Left ventricle myocardium superior (tissue), 1 donor: Measurements from ENCODE around the gene ADGRE2. TPM values are rescaled to one million over a fixed set of nuclear protein-coding genes. Genes with fewer than 3 reads are reported as not detected.

Source experiments
- ATAC-seq: fragments of 200-7000 bp; cut with Tn5 transposase; one replicate; pipeline ENCODE4 v1.9.1; 2020; ENCODE audit warnings: mild to moderate bottlenecking, moderate library complexity
- DNase-seq: peaks from one replicate; pipeline ENCODE4 v3.0.0-alpha.2; 2020
- intact Hi-C: fragments of 100-400 bp; cut with micrococcal nuclease; formaldehyde crosslinking; loops from one replicate; pipeline ENCODE4 v1.11.0; 2022
- total RNA-seq: library from RNA; stranded (reverse); fragmentation: NEBNext Ultra II Directional; extraction: Animal tissue kit (Norgen Biotek cat#: 25700); gene quantifications from one replicate; pipeline ENCODE4 v1.2.1, GENCODE V29; 2021
- donor health status: DM: no; HTN: yes; CAD: no; lungs with severe emphysema.

The ADGRE2 gene
- total RNA-seq, 1 donor from 2014 or later: 0.72 TPM

GRCh38 chr19:14762111-14762510, 16.2 kb downstream of the ADGRE2 start:
- intact Hi-C loops: no loop called here
- DNase-seq (no peak), ATAC-seq (no peak)

GRCh38 chr19:14761607-14762006, 16.8 kb downstream of the ADGRE2 start:
- DNase-seq: no peak
- ATAC-seq: no peak
- intact Hi-C loops: no loop called here

GRCh38 chr19:14758816-14759215, 19.5 kb downstream of the ADGRE2 start:
- intact Hi-C loops: no loop called here
- ATAC-seq (no peak), DNase-seq (no peak)

GRCh38 chr19:14748601-14749000, 29.8 kb downstream of the ADGRE2 start:
- DNase-seq (no peak), ATAC-seq (no peak)
- intact Hi-C loops: no loop called here

GRCh38 chr19:14746886-14747285, 31.5 kb downstream of the ADGRE2 start:
- ATAC-seq (no peak), DNase-seq (no peak)
- intact Hi-C loops: no loop called here

GRCh38 chr19:14735915-14736314, 42.4 kb downstream of the ADGRE2 start:
- DNase-seq: no peak
- intact Hi-C loops: no loop called here

GRCh38 chr19:14733574-14733973, 44.8 kb downstream of the ADGRE2 start:
- ATAC-seq (no peak), DNase-seq (no peak)
- intact Hi-C loops: no loop called here

More at GRCh38 chr19:14735915-14736314, 42.4 kb downstream of the ADGRE2 start:
- no peak for ATAC-seq

GRCh38 chr19:14732510-14732909, 45.9 kb downstream of the ADGRE2 start:
- no peak for ATAC-seq
- DNase-seq: no peak
- intact Hi-C loops: no loop called here

GRCh38 chr19:14731200-14731599, 47.2 kb downstream of the ADGRE2 start:
- intact Hi-C loops: no loop called here
- ATAC-seq: no peak
- no peak for DNase-seq

- ATAC-seq (no peak), DNase-seq (no peak)
- intact Hi-C loops: no loop called here
Observed at GRCh38 chr19:14728595-14728994, 49.8 kb downstream of the ADGRE2 start.

GRCh38 chr19:14722127-14722526, 56.2 kb downstream of the ADGRE2 start:
- no peak for ATAC-seq
- intact Hi-C loops: no loop called here
- no peak for DNase-seq

GRCh38 chr19:14719162-14719561, 59.2 kb downstream of the ADGRE2 start:
- intact Hi-C loops: no loop called here
- DNase-seq (no peak), ATAC-seq (no peak)

- intact Hi-C loops: no loop called here
- ATAC-seq: no peak
- no peak for DNase-seq
Observed at GRCh38 chr19:14718522-14719116, 59.7 kb downstream of the ADGRE2 start.

- intact Hi-C loops: no loop called here
- DNase-seq (no peak), ATAC-seq (no peak)
Observed at GRCh38 chr19:14715841-14716240, 62.5 kb downstream of the ADGRE2 start.

GRCh38 chr19:14704450-14704849, 73.9 kb downstream of the ADGRE2 start:
- intact Hi-C loops: no loop called here
- DNase-seq (no peak), ATAC-seq (no peak)

- intact Hi-C loops: no loop called here
Observed at GRCh38 chr19:14703833-14704232, 74.5 kb downstream of the ADGRE2 start.

GRCh38 chr19:14700711-14701375, 77.5 kb downstream of the ADGRE2 start:
- ATAC-seq (no peak), DNase-seq (no peak)
- intact Hi-C loops: no loop called here

More at GRCh38 chr19:14703833-14704232, 74.5 kb downstream of the ADGRE2 start:
- no peak for ATAC-seq
- no peak for DNase-seq

GRCh38 chr19:14699641-14700040, 78.7 kb downstream of the ADGRE2 start:
- DNase-seq (no peak), ATAC-seq (no peak)
- intact Hi-C loops: no loop called here

- ATAC-seq: no peak
- DNase-seq: no peak
- intact Hi-C loops: no loop called here
Observed at GRCh38 chr19:14695471-14695870, 82.9 kb downstream of the ADGRE2 start.

GRCh38 chr19:14694641-14695266, 83.6 kb downstream of the ADGRE2 start:
- DNase-seq (no peak), ATAC-seq (no peak)
- intact Hi-C loops: no loop called here
